Activated B cell treated with CpG ODN at 0.5 μM for 24 hours (primary cell): Measurements from ENCODE around the gene LY6G5C. TPM values are rescaled to one million over a fixed set of nuclear protein-coding genes. Genes with fewer than 3 reads are reported as not detected.
"Not testable (repeated sequence)": the region's sequence is repeated elsewhere in the genome, so short reads cannot be mapped to it uniquely, and the experiment has no call there.

Experiments
- ATAC-seq: fragments of 200-7000 bp; cut with Tn5 transposase; one replicate; pipeline ENCODE4 v1.10.0; 2021; ENCODE audit warnings: low read depth, mild to moderate bottlenecking, moderate library complexity
- CTCF ChIA-PET: fragments of 350-600 bp; sonication (Branson Sonifier 250); formaldehyde crosslinking; loops from one replicate; lab custom pipeline; 2021; ENCODE audit warnings: antibody characterized with exemption; lab: Charles Lee
- POLR2A ChIA-PET: fragments of 350-600 bp; sonication (Branson Sonifier 250); formaldehyde crosslinking; loops from one replicate; lab custom pipeline; 2021; ENCODE audit warnings: antibody characterized with exemption; lab: Charles Lee
- DNase-seq: peaks from one replicate; pipeline ENCODE4 v3.0.0; 2022
- H3K27ac Mint-ChIP-seq: one replicate; pipeline ENCODE4 v1.8.0; 2020; ENCODE audit warnings: mixed read lengths
- H3K27me3 Mint-ChIP-seq: one replicate; pipeline ENCODE4 v1.8.0; 2021; ENCODE audit warnings: mixed read lengths
- H3K36me3 Mint-ChIP-seq: one replicate; pipeline ENCODE4 v1.8.0; 2021; ENCODE audit warnings: low read depth, mixed read lengths
- H3K4me1 Mint-ChIP-seq: one replicate; pipeline ENCODE4 v1.8.0; 2021; ENCODE audit warnings: mixed read lengths
- H3K4me3 Mint-ChIP-seq: one replicate; pipeline ENCODE4 v1.8.0; 2020; ENCODE audit warnings: mild to moderate bottlenecking, mixed read lengths
- H3K9me3 Mint-ChIP-seq: one replicate; pipeline ENCODE4 v1.8.0; 2020; ENCODE audit warnings: mixed read lengths
- CTCF ChIP-seq: fragments of 200-600 bp; IDR thresholded peaks from one replicate; pipeline ENCODE4 v1.8.0; 2022; ENCODE audit warnings: antibody characterized with exemption, mild to moderate bottlenecking
- intact Hi-C: fragments of 100-400 bp; cut with micrococcal nuclease; formaldehyde crosslinking; loops from one replicate; pipeline ENCODE4 v1.15.1; 2024
- total RNA-seq: library from RNA; stranded (reverse); gene quantifications from 2 replicates; pipeline ENCODE4 v1.2.3, GENCODE V29; 2022

Gene LY6G5C
- total RNA-seq, 1 donor from 2014 or later = 0.73 TPM

- ChIA-PET CTCF (interaction anchor here (0.6 to 1.9 kb wide), 3 partner anchors 18 to 156 kb away, joined by 3 to 7 read pairs (median 5); partner anchors contain the start of gene DDAH2), POLR2A (interaction anchor here (0.5 to 2.2 kb wide), 5 partner anchors 8 to 91 kb away, joined by 3 to 5 read pairs (median 5); partner anchors contain the start of genes ABHD16A, CLIC1 and MSH5)
- no peak overlapping the region for H3K27ac Mint-ChIP-seq
- no peaks in the 10 kb centered on the region for H3K27me3 Mint-ChIP-seq
- ATAC-seq (no peak), DNase-seq (no peak)
- H3K9me3 Mint-ChIP-seq = no peaks in the 10 kb centered on the region
- intact Hi-C loops = no loop called here
- no peak for TF ChIP-seq CTCF
- H3K36me3 Mint-ChIP-seq = no peaks in the 10 kb centered on the region
- no peak overlapping the region for H3K4me3 Mint-ChIP-seq
- peaks cover 12% of the 10 kb centered on the region for H3K4me1 Mint-ChIP-seq
Measured at GRCh38 chr6:31711233-31711632, 30.4 kb upstream of the LY6G5C start.

DNA sequence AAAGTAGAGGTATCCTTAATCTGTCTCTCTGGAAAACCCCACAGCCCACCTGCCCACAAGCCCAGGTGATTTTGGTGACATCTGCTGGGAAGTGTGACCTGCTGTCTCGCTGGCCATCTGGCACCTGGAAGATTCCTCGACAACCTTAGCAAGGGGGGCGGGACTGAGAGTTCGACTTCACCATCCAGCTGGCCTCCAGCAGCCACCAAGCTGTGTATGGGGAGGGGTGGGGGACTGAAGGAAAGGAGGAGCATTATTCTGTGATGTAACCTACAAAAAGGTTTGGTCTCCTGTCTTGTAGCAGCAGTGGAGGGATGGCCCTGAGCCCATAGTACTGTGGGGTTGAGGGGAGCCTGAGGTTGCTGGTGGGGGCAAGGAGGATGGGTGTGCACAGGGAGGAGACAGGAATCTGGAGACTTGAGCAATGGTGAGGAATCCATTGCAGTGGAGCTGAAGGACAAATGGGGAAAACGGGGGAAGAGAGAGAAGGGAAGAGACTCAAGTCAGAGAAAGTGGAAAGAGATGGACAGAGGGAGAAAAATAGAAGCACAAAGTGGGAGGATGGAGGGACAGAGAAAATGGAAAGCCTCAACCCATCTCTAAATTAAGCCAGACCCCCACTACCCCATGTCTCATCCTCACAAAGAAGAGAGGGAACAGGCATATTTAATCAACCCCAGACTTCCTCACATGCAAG, 29.8 kb upstream of the LY6G5C start:
- intact Hi-C loops = no loop called here
- CTCF ChIA-PET = no interaction called here
- H3K4me1 Mint-ChIP-seq = peaks cover 12% of the 10 kb centered on the region
- no peak overlapping the region for H3K4me3 Mint-ChIP-seq
- no peaks in the 10 kb centered on the region for H3K9me3 Mint-ChIP-seq
- no peak for TF ChIP-seq CTCF
- no peaks in the 10 kb centered on the region for H3K27me3 Mint-ChIP-seq
- DNase-seq (no peak), ATAC-seq (no peak)
- no peak overlapping the region for H3K27ac Mint-ChIP-seq
- H3K36me3 Mint-ChIP-seq = no peaks in the 10 kb centered on the region
- POLR2A ChIA-PET = interaction anchor here (0.7 to 2.2 kb wide), 3 partner anchors 8 to 91 kb away, joined by 5 read pairs; partner anchors contain the start of genes ABHD16A and MSH5

DNA sequence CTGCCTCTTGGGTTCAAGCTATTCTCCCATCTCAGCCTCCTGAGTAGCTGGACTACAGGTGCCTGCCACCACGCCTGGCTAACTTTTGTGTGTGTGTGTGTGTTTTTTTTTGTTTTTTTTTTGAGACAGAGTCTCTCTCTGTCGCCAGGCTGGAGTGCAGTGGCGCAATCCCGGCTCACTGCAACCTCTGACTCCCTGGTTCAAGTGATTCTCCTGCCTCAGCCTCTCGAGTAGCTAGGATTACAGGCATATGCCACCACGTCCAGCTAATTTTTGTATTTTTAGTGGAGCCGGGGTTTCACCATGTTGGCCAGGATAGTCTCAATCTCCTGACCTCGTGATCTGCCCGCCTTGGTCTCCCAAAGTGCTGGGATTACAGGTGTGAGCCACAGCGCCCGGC, 28.3 kb upstream of the LY6G5C start:
- H3K27me3 Mint-ChIP-seq, DNase-seq: not testable (repeated sequence)
- POLR2A ChIA-PET = interaction anchor here (0.9 to 1.1 kb wide), 2 partner anchors 18 to 26 kb away, joined by 3 to 4 read pairs; no protein-coding TSS in a partner anchor

GRCh38 chr6:31708224-31708623, 27.4 kb upstream of the LY6G5C start:
- Mint-ChIP-seq H3K27ac (no peak overlapping the region), H3K4me1 (peaks cover 17% of the 10 kb centered on the region), H3K9me3 (no peaks in the 10 kb centered on the region), H3K4me3 (no peak overlapping the region), H3K27me3 (no peaks in the 10 kb centered on the region), H3K36me3 (peaks cover 1% of the 10 kb centered on the region)
- TF ChIP-seq CTCF = no peak
- no peak for DNase-seq
- intact Hi-C loops = no loop called here
- ChIA-PET POLR2A (interaction anchor here (0.9 to 1.1 kb wide), 2 partner anchors 19 to 27 kb away, joined by 3 to 4 read pairs; no protein-coding TSS in a partner anchor), CTCF (no interaction called here)
- no peak for ATAC-seq

More for the DNA sequence above, 28.3 kb upstream of the LY6G5C start:
- H3K27ac Mint-ChIP-seq, H3K36me3 Mint-ChIP-seq, ATAC-seq, CTCF ChIA-PET, H3K9me3 Mint-ChIP-seq, H3K4me3 Mint-ChIP-seq, intact Hi-C loops: not testable (repeated sequence)
- H3K4me1 Mint-ChIP-seq = peaks cover 12% of the 10 kb centered on the region

GRCh38 chr6:31707701-31708100, 26.8 kb upstream of the LY6G5C start:
- ChIA-PET CTCF (no interaction called here), POLR2A (no interaction called here)
- no peak for ATAC-seq
- H3K27me3 Mint-ChIP-seq = no peaks in the 10 kb centered on the region
- peaks cover 4% of the 10 kb centered on the region for H3K36me3 Mint-ChIP-seq
- H3K4me1 Mint-ChIP-seq = peaks cover 19% of the 10 kb centered on the region
- TF ChIP-seq CTCF = no peak
- no peak overlapping the region for H3K27ac Mint-ChIP-seq
- no peaks in the 10 kb centered on the region for H3K9me3 Mint-ChIP-seq
- no peak for DNase-seq
- intact Hi-C loops = no loop called here
- H3K4me3 Mint-ChIP-seq = no peak overlapping the region
